ENCODE results near the gene UBFD1.

DNA sequence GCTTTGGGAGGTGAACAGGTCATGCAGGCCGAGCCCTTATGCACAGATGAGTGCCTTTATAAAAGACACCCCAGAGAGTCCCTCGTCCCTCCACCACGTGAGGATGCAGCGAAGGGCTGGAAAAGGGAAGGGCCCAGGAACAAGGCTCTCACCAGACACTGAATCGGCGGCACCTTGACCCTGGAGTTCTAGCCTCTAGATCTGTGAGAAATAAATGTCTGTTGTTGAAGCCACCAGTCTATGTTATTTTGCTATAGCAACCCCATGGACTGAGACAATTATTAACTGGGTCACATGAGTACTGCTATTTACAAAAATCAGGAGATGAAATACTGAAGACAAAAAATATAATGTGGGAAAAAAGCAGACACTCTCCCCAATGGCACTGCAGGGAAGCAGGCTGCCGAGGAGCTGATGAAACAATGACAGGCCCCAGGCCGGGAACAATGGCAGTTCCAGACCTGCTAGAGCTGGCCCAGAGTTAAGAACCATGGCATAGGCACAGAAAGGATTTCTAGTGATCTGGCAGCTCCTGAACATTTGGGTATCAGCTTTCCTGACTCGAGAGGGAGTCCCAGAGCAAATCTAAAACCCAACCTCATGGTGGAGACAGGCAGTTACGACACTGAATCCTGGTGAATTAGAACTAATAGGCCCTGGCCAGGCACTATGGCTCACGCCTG is 29.4 kb upstream of the UBFD1 start:
- no peak for TF ChIP-seq POLR2A (IDR thresholded peaks at IDR 0.05)
- TF ChIP-seq, protein P1, sequence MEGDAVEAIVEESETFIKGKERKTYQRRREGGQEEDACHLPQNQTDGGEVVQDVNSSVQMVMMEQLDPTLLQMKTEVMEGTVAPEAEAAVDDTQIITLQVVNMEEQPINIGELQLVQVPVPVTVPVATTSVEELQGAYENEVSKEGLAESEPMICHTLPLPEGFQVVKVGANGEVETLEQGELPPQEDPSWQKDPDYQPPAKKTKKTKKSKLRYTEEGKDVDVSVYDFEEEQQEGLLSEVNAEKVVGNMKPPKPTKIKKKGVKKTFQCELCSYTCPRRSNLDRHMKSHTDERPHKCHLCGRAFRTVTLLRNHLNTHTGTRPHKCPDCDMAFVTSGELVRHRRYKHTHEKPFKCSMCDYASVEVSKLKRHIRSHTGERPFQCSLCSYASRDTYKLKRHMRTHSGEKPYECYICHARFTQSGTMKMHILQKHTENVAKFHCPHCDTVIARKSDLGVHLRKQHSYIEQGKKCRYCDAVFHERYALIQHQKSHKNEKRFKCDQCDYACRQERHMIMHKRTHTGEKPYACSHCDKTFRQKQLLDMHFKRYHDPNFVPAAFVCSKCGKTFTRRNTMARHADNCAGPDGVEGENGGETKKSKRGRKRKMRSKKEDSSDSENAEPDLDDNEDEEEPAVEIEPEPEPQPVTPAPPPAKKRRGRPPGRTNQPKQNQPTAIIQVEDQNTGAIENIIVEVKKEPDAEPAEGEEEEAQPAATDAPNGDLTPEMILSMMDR (IDR thresholded peaks at IDR 0.05), result no peak
